Measurements from ENCODE around the gene EIF2B4.

GRCh38 chr2:27379383-27379835 is 9.3 kb upstream of the EIF2B4 start:
- TF ChIP-seq CTCF (optimal IDR thresholded peaks at IDR 0.05 in 1 of 3, IDR thresholded peaks at IDR 0.05 in 1 of 3, conservative IDR thresholded peaks at IDR 0.05 in 1 of 3; ENCODE audit: extremely low read depth in 1 of 3, insufficient read depth in 2 of 3, low read length in 3 of 3) (no peak), EZH2 (IDR thresholded peaks at IDR 0.05; ENCODE audit: low read length) (no peak)

Data from keratinocyte (primary cell).